LNCAP (cell line): ENCODE data around the gene FGF2.

ENCODE experiments used
- TF ChIP-seq, protein P1 (sequence below): fragments of 450-650 bp; IDR thresholded peaks from 2 replicates; pipeline ENCODE4 v1.5.1; 2017; ENCODE audit warnings: mild to moderate bottlenecking

FGF2 gene

DNA sequence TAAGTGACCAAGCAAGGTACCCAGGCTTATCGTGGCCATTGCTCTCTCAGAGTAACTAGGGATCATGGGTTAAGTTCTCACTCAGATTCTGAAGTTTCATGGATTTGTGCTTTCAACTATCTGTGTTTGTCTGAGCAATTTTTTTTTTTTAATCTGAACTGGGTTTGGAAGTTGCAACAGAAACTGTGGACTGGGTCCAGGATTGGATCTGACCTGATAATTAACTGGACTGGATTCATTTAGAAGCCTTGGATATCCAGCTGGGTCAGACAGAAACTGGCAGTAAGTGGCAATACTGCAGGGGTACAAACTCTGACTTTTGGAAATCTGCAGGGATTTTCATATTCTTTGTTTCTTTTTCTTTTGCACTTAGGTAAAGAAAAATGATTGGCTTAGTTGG lies 38.7 kb upstream of the FGF2 start:
- TF ChIP-seq, protein P1, sequence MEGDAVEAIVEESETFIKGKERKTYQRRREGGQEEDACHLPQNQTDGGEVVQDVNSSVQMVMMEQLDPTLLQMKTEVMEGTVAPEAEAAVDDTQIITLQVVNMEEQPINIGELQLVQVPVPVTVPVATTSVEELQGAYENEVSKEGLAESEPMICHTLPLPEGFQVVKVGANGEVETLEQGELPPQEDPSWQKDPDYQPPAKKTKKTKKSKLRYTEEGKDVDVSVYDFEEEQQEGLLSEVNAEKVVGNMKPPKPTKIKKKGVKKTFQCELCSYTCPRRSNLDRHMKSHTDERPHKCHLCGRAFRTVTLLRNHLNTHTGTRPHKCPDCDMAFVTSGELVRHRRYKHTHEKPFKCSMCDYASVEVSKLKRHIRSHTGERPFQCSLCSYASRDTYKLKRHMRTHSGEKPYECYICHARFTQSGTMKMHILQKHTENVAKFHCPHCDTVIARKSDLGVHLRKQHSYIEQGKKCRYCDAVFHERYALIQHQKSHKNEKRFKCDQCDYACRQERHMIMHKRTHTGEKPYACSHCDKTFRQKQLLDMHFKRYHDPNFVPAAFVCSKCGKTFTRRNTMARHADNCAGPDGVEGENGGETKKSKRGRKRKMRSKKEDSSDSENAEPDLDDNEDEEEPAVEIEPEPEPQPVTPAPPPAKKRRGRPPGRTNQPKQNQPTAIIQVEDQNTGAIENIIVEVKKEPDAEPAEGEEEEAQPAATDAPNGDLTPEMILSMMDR, result no peak

DNA sequence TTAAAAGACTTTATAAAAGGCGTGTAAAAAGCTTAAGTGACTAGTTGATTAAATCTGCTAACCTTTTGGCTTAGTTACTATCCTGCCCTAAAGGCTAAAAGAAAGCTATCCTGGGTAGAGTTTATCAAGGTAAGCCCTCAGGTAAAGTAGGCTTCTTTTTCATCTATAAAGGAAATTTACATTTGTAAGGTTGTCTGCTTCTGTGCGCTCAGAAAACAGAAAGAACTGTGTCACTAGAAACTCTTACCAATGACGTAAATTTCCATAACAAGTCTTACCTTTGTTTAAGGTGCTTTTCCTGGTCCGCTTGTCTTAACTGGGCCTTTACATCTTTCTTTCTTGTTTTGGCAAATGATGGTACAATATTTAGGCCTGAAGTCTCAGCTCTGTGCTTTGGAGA lies 37.7 kb upstream of the FGF2 start:
- TF ChIP-seq, protein P1, result no peak

DNA sequence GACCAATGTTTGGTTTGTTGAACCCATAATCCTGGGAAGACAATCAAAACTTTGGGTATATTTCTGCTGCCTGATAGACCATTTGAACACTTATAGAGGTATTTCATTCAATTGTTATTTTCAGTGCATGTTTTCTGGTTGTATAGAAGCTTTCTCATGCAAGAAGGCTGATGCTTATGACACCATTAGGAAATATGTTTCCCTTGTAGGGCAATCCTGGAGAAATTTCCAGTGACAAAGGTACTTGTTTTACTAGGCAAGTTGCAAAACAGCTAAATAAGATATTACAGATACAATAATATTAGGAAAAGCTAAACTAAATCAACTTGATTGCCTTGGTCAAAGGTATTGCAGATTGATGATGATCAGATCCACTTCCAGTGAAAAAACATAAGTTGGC lies 32.8 kb upstream of the FGF2 start:
- TF ChIP-seq, protein P1, result no peak

DNA sequence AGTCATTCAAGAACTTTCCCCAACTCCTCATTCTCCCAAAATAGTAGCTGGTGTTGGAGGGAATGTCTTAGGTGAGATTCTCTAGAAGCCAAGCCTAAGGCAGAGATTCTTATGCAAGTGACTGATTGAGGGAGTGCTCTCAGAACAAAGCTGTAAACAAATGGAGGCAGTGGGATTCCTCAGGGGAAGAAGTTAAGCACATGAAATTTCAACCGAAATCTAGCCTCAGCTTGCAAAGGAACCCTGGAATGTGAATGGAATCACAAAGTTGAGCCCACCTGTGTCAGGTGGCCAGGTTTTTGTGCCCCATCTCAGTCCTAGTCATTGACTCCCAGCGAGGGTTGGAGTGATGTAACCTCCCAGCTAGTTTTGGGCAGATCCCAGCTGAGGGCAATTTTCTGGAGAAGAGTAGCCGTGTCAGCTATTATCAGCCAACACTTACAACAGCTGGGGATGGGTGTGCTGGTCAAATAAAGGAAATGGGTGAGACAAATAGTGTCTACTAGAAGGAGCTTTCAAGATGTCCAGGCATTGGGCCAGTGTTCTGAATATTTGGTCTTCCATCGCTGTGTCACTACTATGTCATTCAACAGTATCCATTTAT lies 29.7 kb upstream of the FGF2 start:
- TF ChIP-seq, protein P1, result no peak

DNA sequence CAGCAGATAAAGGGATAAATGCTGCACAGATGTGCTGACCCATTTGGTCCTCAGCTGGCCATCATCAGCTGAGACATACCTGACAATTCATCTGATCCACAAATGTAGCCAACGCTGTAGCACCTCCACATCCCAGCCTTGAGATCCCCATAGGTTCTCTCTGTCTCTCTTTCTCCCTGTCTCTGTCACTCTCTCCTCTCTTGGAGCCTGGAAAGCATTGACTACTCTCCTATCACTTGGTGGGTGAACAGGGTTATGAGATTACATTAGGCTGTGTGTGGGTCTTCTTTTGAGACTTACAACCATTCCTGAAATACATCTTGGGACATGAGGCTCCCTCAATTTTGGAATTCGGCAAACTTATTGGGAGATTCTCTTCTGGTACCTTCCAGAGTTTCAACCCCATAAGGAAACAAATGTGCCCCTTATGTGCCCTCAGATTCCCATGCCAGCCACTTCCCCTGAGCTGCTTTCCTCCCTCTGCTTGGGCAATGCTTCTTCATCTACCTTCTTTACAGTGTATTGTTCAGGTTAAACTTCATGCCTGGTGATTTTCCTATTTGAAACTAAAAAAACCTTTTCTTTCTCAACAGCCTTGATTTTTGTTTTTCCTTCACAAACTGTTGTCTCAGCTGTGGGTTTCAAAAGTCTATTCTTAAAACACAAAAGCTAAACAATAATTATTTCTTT lies 29.1 kb upstream of the FGF2 start:
- TF ChIP-seq, protein P1, result no peak

DNA sequence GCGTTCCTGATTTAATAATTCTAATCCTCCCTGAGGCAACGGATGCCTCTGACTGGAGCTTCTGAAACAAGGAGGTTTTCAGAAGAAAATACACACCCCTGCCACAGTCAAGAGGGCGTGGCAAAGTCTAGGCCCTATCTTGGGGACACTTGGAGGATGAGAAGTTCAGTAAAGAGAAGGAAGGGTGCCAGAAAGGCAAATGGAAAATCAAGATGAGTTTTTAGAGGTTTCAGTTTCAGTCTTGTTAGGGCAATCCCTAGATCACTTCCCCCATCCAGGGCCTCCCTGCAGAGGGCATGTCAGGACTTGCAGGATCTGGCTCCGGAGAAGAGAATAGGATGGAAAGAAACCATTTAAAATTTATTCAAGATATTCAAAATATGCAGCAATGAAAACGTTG lies 28.5 kb upstream of the FGF2 start:
- TF ChIP-seq, protein P1, result no peak

DNA sequence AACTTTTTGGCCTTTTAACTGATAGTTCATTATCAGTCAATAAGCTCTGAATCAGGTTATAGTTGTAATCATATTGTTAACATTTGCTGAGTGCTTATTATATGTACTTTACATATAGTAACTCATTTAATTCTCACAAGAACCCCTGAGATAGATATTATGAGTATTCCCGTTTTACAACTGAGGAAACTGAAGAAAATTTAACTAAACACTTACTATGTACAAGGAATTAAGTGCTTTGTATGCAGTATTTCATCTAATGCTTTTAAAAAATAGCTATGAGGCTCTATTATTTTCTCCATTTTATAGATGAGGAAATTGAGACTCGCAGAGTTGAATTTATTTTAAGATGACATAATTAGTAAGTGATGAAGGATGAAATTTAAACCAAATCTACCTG lies 27.7 kb upstream of the FGF2 start:
- TF ChIP-seq, protein P1, result no peak
